Gastroesophageal sphincter (tissue), 3 donors: ENCODE data around the gene EGLN2.

Source experiments
- EP300 ChIP-seq: sonication (generic); formaldehyde crosslinking; IDR thresholded peaks from one replicate; pipeline ENCODE4 v1.6.1; 2017; ENCODE audit warnings: antibody characterized with exemption, mild to moderate bottlenecking
- POLR2A ChIP-seq, 2 donors: fragments of 450-650 bp; IDR thresholded peaks; one replicate each; pipeline ENCODE4 v1.6.1; 2017; ENCODE audit warnings: antibody characterized with exemption in 2 of 2, mild to moderate bottlenecking in 2 of 2, moderate library complexity in 1 of 2
- POLR2AphosphoS5 ChIP-seq: sonication (generic); formaldehyde crosslinking; IDR thresholded peaks from one replicate; pipeline ENCODE4 v1.6.1; 2017; ENCODE audit warnings: antibody characterized with exemption
- TF ChIP-seq, protein P1 (sequence below), 4 experiments: fragments of 200-600 bp in 2 of 4; fragments of 450-650 bp in 2 of 4; sonication (generic) in 1 of 4; IDR thresholded peaks; one replicate each; pipeline ENCODE4 v1.5.1; 2017 to 2019; ENCODE audit warnings: antibody characterized with exemption in 4 of 4, mild to moderate bottlenecking in 2 of 4, moderate library complexity in 2 of 4

DNA sequence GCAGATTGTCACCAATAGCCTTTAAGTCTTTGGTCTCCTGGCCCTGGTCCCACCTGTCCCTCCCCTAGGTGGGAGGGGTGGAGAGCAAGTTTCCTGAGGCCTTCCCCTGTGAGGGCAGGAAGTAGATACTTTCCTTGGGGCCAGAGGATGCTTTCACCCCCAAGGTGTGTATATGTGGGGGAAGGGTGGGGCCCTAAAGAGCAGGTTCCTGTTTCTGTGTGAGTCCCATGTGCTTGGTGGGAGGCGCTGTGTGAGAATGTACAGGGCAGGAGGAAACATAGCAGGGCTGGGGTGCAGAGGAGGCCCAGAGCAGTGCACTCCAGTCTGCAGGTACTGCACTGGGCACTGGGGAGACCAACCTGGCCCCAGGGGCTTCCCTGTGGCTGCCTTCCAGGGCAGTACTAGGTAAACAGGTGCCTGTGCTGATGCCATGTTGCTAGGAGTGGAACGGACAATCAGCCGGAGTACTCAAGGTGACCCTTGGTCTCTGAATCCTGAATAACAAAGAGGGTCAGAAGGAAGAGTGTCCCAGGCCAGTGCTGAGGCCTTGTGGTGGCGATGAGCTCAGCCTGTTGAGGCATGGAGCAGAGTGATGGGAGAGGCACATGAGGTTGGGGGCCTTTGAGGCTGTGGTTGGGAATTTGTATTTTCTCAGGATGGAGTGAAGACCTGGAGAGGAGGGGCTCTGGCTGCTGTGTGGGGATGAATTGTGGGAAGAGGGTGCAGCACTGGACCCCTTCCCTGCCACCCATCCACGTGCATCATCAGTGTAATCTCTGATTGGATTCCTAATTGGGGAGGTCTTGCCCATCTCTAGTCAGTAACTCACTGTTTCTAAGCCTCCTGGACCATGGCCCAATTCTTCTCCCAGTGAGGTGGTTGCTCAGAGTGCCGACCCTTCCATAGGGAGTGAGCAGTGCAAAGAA lies 5.1 kb downstream of the EGLN2 start:
- TF ChIP-seq, protein P1, sequence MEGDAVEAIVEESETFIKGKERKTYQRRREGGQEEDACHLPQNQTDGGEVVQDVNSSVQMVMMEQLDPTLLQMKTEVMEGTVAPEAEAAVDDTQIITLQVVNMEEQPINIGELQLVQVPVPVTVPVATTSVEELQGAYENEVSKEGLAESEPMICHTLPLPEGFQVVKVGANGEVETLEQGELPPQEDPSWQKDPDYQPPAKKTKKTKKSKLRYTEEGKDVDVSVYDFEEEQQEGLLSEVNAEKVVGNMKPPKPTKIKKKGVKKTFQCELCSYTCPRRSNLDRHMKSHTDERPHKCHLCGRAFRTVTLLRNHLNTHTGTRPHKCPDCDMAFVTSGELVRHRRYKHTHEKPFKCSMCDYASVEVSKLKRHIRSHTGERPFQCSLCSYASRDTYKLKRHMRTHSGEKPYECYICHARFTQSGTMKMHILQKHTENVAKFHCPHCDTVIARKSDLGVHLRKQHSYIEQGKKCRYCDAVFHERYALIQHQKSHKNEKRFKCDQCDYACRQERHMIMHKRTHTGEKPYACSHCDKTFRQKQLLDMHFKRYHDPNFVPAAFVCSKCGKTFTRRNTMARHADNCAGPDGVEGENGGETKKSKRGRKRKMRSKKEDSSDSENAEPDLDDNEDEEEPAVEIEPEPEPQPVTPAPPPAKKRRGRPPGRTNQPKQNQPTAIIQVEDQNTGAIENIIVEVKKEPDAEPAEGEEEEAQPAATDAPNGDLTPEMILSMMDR (IDR thresholded peaks at IDR 0.05) = no peak
- TF ChIP-seq POLR2AphosphoS5 (no peak), POLR2A (IDR thresholded peaks at IDR 0.05) (no peak), EP300 (no peak)
